Muscle of leg (tissue), 11 donors: ENCODE measurements around the gene NAA25. TPM values are rescaled to one million over a fixed set of nuclear protein-coding genes. Genes with fewer than 3 reads are reported as not detected.
"Not testable (repeated sequence)": the region's sequence is repeated elsewhere in the genome, so short reads cannot be mapped to it uniquely, and the experiment has no call there.

Experiments
- DNase-seq: peaks from one replicate; pipeline ENCODE4 v3.0.0; 2013
- H3K27ac ChIP-seq: one replicate; pipeline ENCODE4 v1.5.1; 2013; ENCODE audit warnings: mild to moderate bottlenecking, low read length, control low read depth
- H3K27me3 ChIP-seq: one replicate; pipeline ENCODE4 v1.6.1; 2013; ENCODE audit warnings: low read length; ENCODE audit not compliant: control insufficient read depth, insufficient read depth
- H3K36me3 ChIP-seq: one replicate; pipeline ENCODE4 v1.6.1; 2013; ENCODE audit warnings: low read length; ENCODE audit not compliant: control insufficient read depth, insufficient read depth
- H3K4me1 ChIP-seq: one replicate; pipeline ENCODE4 v1.6.1; 2013; ENCODE audit warnings: low read length; ENCODE audit not compliant: control insufficient read depth, insufficient read depth
- H3K4me3 ChIP-seq: one replicate; pipeline ENCODE4 v1.5.1; 2013; ENCODE audit warnings: low read length, control low read depth
- H3K9me3 ChIP-seq: replicated peaks from 2 replicates; pipeline ENCODE4 v1.6.1; 2013; ENCODE audit warnings: low read depth, low read length; ENCODE audit not compliant: control insufficient read depth
- WGBS: methylation state at CpG from one replicate; pipeline ENCODE4 v1.1.5; 2013; ENCODE audit warnings: missing lambda C conversion rate; ENCODE audit not compliant: insufficient coverage; 5-methylcytosine and 5-hydroxymethylcytosine counted together
- polyA plus RNA-seq, 8 donors: library from polyadenylated mRNA; unstranded; fragments of 120-200 nt; gene quantifications; one replicate each; pipeline versions ENCODE4 v1.2.1 to v1.2.3, GENCODE V29; 2013; ENCODE audit warnings: inconsistent platforms in 1 of 8, low replicate concordance in 1 of 8; ENCODE audit not compliant: insufficient read length in 8 of 8, insufficient read depth in 1 of 8
- total RNA-seq: library from RNA; stranded (reverse); fragments of 120-200 nt; gene quantifications from one replicate; pipeline ENCODE4 v1.2.4, GENCODE V29; 2013

NAA25 gene
- total and polyA plus RNA-seq, 9 donors: 16.2 to 27.9 (median 18.8) TPM

GRCh38 chr12:112121780-112122565 is 13.4 kb upstream of the NAA25 start:
- Histone ChIP-seq H3K4me3 (no peak overlapping the region), H3K27ac (peak overlapping the region; percentile 82), H3K36me3 (no peaks in the 10 kb centered on the region), H3K4me1 (peaks cover 30% of the 10 kb centered on the region), H3K27me3 (no peaks in the 10 kb centered on the region), H3K9me3 (no peaks in the 10 kb centered on the region)
- 38% methylated on average over 5 of the region's 11 CpGs for WGBS
- peak; percentile 95 for DNase-seq

DNA sequence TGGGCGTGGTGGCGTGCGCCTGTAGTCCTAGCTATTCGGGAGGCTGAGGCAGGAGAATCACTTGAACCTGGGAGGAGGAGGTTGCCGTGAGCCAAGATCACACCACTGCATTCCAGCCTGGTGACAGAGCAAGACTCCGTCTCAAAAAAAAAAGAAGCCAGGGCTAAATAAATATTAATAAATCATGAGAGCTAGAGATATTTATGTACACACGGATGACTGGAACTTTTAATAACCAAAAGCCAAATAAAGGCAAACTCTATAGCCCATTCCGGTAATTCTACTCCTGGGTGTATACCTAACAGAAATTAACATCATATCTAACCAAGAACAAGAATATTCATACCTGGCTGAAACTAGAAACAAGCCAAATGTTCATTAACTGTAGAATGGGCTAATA is 9.1 kb upstream of the NAA25 start:
- peaks cover 23% of the 10 kb centered on the region for H3K4me1 ChIP-seq
- no peak overlapping the region for H3K27ac ChIP-seq
- 89% methylated on average over 4 of the region's 8 CpGs for WGBS
- H3K9me3 ChIP-seq: no peaks in the 10 kb centered on the region
- H3K4me3 ChIP-seq: no peak overlapping the region
- no peak for DNase-seq
- H3K27me3 ChIP-seq: no peaks in the 10 kb centered on the region
- no peaks in the 10 kb centered on the region for H3K36me3 ChIP-seq

GRCh38 chr12:112116232-112117060 is 7.9 kb upstream of the NAA25 start:
- H3K9me3 ChIP-seq: no peaks in the 10 kb centered on the region
- WGBS: 86% methylated on average over 2 of the region's 7 CpGs
- peaks cover 11% of the 10 kb centered on the region for H3K4me1 ChIP-seq
- no peak overlapping the region for H3K4me3 ChIP-seq
- no peaks in the 10 kb centered on the region for H3K27me3 ChIP-seq
- no peaks in the 10 kb centered on the region for H3K36me3 ChIP-seq
- H3K27ac ChIP-seq: peak overlapping the region; percentile 53
- DNase-seq: peak; percentile 59

DNA sequence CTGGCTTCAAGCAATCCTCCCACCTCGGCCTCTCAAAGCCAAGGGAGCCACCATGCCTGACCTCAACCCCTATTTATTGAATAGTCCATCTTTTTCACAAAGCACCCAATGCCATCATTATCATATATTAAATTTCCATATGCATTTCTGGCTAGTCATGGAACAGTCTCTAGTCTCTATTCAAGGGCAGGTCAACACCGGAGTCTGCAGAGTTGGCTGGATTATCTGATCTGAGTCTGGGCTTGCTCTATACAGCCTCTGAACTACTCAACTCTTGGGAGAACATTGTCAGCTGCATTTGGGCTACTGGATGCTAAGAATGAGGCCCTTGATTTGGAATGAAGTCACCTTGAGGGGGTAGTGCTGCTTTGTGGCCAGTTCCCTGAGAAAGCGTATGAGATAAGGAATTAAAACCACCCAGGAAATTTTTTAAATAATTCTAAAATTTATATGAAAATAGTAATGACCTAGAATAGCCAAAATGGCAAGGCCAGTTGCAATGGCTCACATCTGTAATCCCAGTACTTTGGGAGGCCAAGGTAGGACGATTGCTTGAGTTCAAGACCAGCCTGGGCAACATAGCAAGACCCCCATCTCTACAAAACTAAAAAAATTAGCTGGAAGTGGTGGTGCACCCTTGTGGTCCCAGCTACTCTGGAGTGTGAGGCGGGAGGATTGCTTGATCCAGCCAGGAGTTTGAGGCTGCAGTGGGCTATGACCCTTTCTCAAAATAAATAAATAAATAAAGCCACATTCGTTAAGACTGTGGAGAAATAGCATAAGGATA is 6.9 kb upstream of the NAA25 start:
- H3K36me3 ChIP-seq: no peaks in the 10 kb centered on the region
- no peaks in the 10 kb centered on the region for H3K27me3 ChIP-seq
- no peaks in the 10 kb centered on the region for H3K9me3 ChIP-seq
- no peak overlapping the region for H3K27ac ChIP-seq
- WGBS: no CpG with 5 or more reads among the region's 6 CpGs
- H3K4me3 ChIP-seq: no peak overlapping the region
- no peak for DNase-seq
- H3K4me1 ChIP-seq: peaks cover 9% of the 10 kb centered on the region

- WGBS: 88% methylated on average over 3 of the region's 6 CpGs
- Histone ChIP-seq H3K4me1 (peaks cover 9% of the 10 kb centered on the region), H3K9me3 (no peaks in the 10 kb centered on the region), H3K27me3 (no peaks in the 10 kb centered on the region), H3K27ac (no peak overlapping the region), H3K4me3 (no peak overlapping the region), H3K36me3 (no peaks in the 10 kb centered on the region)
- no peak for DNase-seq
Measured at GRCh38 chr12:112112409-112113133, 4.0 kb upstream of the NAA25 start.

DNA sequence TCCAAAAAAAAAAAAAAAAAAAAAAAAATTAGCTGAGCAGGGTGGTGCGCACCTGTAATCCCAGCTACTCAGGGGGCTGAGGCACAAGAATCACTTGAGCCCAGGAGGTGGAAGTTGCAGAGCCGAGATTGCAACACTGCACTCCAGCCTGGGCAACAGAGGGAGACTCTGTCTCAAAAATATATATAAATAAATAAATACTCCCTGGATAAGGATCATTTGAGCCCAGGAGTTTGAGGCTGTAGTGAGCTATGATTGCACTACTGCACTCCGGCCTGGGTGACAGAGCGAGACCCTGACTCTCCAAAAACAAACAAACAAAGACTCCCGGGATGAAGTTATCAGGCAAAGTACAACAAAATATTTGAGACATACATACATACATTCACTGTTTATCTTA is 3.3 kb upstream of the NAA25 start:
- no peak overlapping the region for H3K4me3 ChIP-seq
- peak; percentile 23 for DNase-seq
- H3K36me3 ChIP-seq: no peaks in the 10 kb centered on the region
- H3K4me1 ChIP-seq: peaks cover 9% of the 10 kb centered on the region
- no peaks in the 10 kb centered on the region for H3K9me3 ChIP-seq
- no peak overlapping the region for H3K27ac ChIP-seq
- WGBS: no CpG with 5 or more reads among the region's 5 CpGs
- no peaks in the 10 kb centered on the region for H3K27me3 ChIP-seq

GRCh38 chr12:112110787-112111662 is 2.4 kb upstream of the NAA25 start:
- not testable (repeated sequence) for H3K36me3 ChIP-seq, H3K9me3 ChIP-seq, H3K4me1 ChIP-seq, H3K27ac ChIP-seq, H3K27me3 ChIP-seq, DNase-seq, H3K4me3 ChIP-seq
- 96% methylated on average over 4 of the region's 20 CpGs for WGBS

DNA sequence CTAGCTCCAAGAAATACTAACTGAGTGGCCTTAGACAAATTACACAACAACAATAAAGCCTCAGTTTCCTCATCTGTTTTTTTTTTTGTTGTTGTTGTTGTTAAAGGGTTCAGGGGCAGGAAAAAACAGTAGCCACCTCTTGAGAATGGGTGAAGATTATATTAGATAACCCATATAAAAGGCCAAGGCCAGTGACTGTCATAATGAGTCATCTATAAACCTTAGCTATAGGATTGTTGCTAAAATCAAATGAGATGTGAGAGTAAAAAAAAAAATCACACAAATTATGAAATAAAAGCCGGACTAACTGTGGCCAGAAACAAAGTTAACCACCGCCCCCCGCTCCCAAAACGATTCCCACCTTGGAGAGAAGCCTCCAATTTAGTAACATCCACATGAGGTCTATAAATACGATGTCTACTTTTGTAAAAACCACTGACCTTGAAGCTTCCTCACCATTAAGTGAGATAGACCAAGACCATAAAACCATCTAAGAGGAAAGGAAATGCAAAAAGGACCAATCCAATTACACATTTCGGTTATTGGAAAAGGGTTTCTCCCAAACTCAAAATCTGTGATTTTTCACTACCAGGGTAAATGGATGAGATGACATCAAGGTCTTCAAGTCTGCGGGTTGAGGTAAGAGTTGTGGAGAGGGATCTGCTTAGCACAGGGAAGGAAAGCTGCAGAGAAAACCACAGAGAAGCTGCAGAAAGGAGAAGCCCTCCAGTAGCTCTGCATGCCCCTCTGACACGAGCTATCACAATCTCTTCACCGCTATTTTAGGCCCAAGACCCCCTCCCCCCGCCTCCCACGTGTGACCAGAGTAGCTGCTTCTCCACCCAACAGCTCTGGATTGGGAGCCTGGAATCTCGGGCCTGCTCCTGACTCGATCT is 1.0 kb downstream of the NAA25 start:
- peaks cover 10% of the 10 kb centered on the region for H3K4me1 ChIP-seq

More for the DNA sequence above, 1.0 kb downstream of the NAA25 start:
- Histone ChIP-seq H3K9me3 (no peaks in the 10 kb centered on the region), H3K27me3 (no peaks in the 10 kb centered on the region), H3K36me3 (peaks cover 10% of the 10 kb centered on the region), H3K4me3 (peak overlapping the region; percentile 99), H3K27ac (peak overlapping the region; percentile 81)
- 1% methylated on average over 7 of the region's 13 CpGs for WGBS
- DNase-seq: peak; percentile 49
